ENCODE measurements around the gene NDUFS2.
"Not testable (repeated sequence)": the region's sequence is repeated elsewhere in the genome, so short reads cannot be mapped to it uniquely, and the experiment has no call there.

The NDUFS2 gene

GRCh38 chr1:161244888-161245287 is 42.7 kb downstream of the NDUFS2 start:
- POLR2A ChIA-PET = no interaction called here
- TF ChIP-seq LEF1 (IDR thresholded peaks at IDR 0.05; ENCODE audit: borderline replicate concordance) (no peak), L3MBTL2 (conservative IDR thresholded peaks at IDR 0.05) (no peak), ELF4 (IDR thresholded peaks at IDR 0.05) (no peak), HDGF (IDR thresholded peaks at IDR 0.05; ENCODE audit: borderline replicate concordance) (no peak), ZNF384 (IDR thresholded peaks at IDR 0.05) (no peak), SP1 (IDR thresholded peaks at IDR 0.05) (no peak), TARDBP (IDR thresholded peaks at IDR 0.05) (no peak), ARNT (IDR thresholded peaks at IDR 0.05) (no peak), FOXK2 (IDR thresholded peaks at IDR 0.05) (no peak), BHLHE40 (IDR thresholded peaks at IDR 0.05; ENCODE audit: borderline replicate concordance) (no peak)
- CTCF ChIA-PET = no interaction called here
- DNase-seq (ENCODE audit: extremely low spot score) = no peak

- POLR2A ChIA-PET = interaction anchor here (1.9 kb wide), 1 partner anchor 24 kb away, joined by 6 read pairs; the partner anchor contains the start of gene TOMM40L
- not testable (repeated sequence) for DNase-seq (ENCODE audit: extremely low spot score)
- CTCF ChIA-PET = interaction anchor here (0.7 kb wide), 1 partner anchor 41 kb away, joined by 3 read pairs; no protein-coding TSS in a partner anchor
Observed at GRCh38 chr1:161250100-161250499, 47.9 kb downstream of the NDUFS2 start.

GRCh38 chr1:161250829-161251228 is 48.7 kb downstream of the NDUFS2 start:
- ChIA-PET CTCF (no interaction called here), POLR2A (interaction anchor here (1.9 kb wide), 1 partner anchor 25 kb away, joined by 6 read pairs; the partner anchor contains the start of gene TOMM40L)
- TF ChIP-seq ZNF384 (IDR thresholded peaks at IDR 0.05) (no peak), FOXK2 (IDR thresholded peaks at IDR 0.05) (no peak), SUZ12 (IDR thresholded peaks at IDR 0.05) (no peak), NFRKB (IDR thresholded peaks at IDR 0.05) (no peak), ARNT (IDR thresholded peaks at IDR 0.05) (no peak), HDGF (IDR thresholded peaks at IDR 0.05; ENCODE audit: borderline replicate concordance) (no peak), L3MBTL2 (conservative IDR thresholded peaks at IDR 0.05) (no peak), BHLHE40 (IDR thresholded peaks at IDR 0.05; ENCODE audit: borderline replicate concordance) (no peak), TARDBP (IDR thresholded peaks at IDR 0.05) (no peak), CTBP1 (IDR thresholded peaks at IDR 0.05; ENCODE audit: borderline replicate concordance) (no peak), FOXM1 (IDR thresholded peaks at IDR 0.05; ENCODE audit: borderline replicate concordance) (no peak), PKNOX1 (IDR thresholded peaks at IDR 0.05) (no peak)
- no peak for DNase-seq (ENCODE audit: extremely low spot score)

GRCh38 chr1:161251579-161251978 is 49.4 kb downstream of the NDUFS2 start:
- no peak for DNase-seq (ENCODE audit: extremely low spot score)
- ChIA-PET CTCF (no interaction called here), POLR2A (no interaction called here)
- no peak for TF ChIP-seq L3MBTL2 (conservative IDR thresholded peaks at IDR 0.05)
- no peak for TF ChIP-seq ARNT (IDR thresholded peaks at IDR 0.05)
- TF ChIP-seq ELF4 (IDR thresholded peaks at IDR 0.05) = no peak
- TF ChIP-seq ZNF384 (IDR thresholded peaks at IDR 0.05) = no peak
- no peak for TF ChIP-seq TARDBP (IDR thresholded peaks at IDR 0.05)

GRCh38 chr1:161255302-161255701 is 53.1 kb downstream of the NDUFS2 start:
- CTCF ChIA-PET; DNase-seq (ENCODE audit: extremely low spot score); POLR2A ChIA-PET: not testable (repeated sequence)

GRCh38 chr1:161255955-161256520 is 53.9 kb downstream of the NDUFS2 start:
- POLR2A ChIA-PET = interaction anchor here (1.2 kb wide), 1 partner anchor 23 kb away, joined by 4 read pairs; no protein-coding TSS in a partner anchor
- DNase-seq (ENCODE audit: extremely low spot score); CTCF ChIA-PET: not testable (repeated sequence)

GRCh38 chr1:161257109-161257508 is 54.9 kb downstream of the NDUFS2 start:
- DNase-seq (ENCODE audit: extremely low spot score); CTCF ChIA-PET: not testable (repeated sequence)
- POLR2A ChIA-PET = interaction anchor here (1.2 kb wide), 1 partner anchor 25 kb away, joined by 4 read pairs; no protein-coding TSS in a partner anchor

- ChIA-PET POLR2A (no interaction called here), CTCF (interaction anchor here (1.1 kb wide), 1 partner anchor 32 kb away, joined by 3 read pairs; no protein-coding TSS in a partner anchor)
- TF ChIP-seq L3MBTL2 (conservative IDR thresholded peaks at IDR 0.05) = no peak
- no peak for TF ChIP-seq SUZ12 (IDR thresholded peaks at IDR 0.05)
- no peak for TF ChIP-seq FOXM1 (IDR thresholded peaks at IDR 0.05; ENCODE audit: borderline replicate concordance)
- TF ChIP-seq ZNF384 (IDR thresholded peaks at IDR 0.05) = no peak
- no peak for TF ChIP-seq HDGF (IDR thresholded peaks at IDR 0.05; ENCODE audit: borderline replicate concordance)
- TF ChIP-seq NFRKB (IDR thresholded peaks at IDR 0.05) = no peak
- DNase-seq (ENCODE audit: extremely low spot score) = no peak
Observed at GRCh38 chr1:161258439-161259344, 56.5 kb downstream of the NDUFS2 start, which contains the start of gene PCP4L1. TSS of gene PCP4L1 (plus strand) at chr1:161258745. CDS start at chr1:161258975, 230 bp downstream.

GRCh38 chr1:161259345-161259702 is 57.2 kb downstream of the NDUFS2 start:
- no peak for TF ChIP-seq FOXA1 (IDR thresholded peaks at IDR 0.05)
- TF ChIP-seq BHLHE40 (IDR thresholded peaks at IDR 0.05; ENCODE audit: borderline replicate concordance) = no peak
- no peak for TF ChIP-seq FOXK2 (IDR thresholded peaks at IDR 0.05)
- no peak for TF ChIP-seq FOXM1 (IDR thresholded peaks at IDR 0.05; ENCODE audit: borderline replicate concordance)
- no peak for TF ChIP-seq L3MBTL2 (conservative IDR thresholded peaks at IDR 0.05)
- TF ChIP-seq CTBP1 (IDR thresholded peaks at IDR 0.05; ENCODE audit: borderline replicate concordance) = no peak
- no peak for TF ChIP-seq SUZ12 (IDR thresholded peaks at IDR 0.05)
- no peak for TF ChIP-seq PKNOX1 (IDR thresholded peaks at IDR 0.05)
- no peak for TF ChIP-seq ELF4 (IDR thresholded peaks at IDR 0.05)
- no peak for TF ChIP-seq ZNF384 (IDR thresholded peaks at IDR 0.05)
- no peak for TF ChIP-seq TARDBP (IDR thresholded peaks at IDR 0.05)
- no peak for TF ChIP-seq LEF1 (IDR thresholded peaks at IDR 0.05; ENCODE audit: borderline replicate concordance)
- no peak for TF ChIP-seq ARNT (IDR thresholded peaks at IDR 0.05)
- TF ChIP-seq SP1 (IDR thresholded peaks at IDR 0.05) = no peak
- no peak for TF ChIP-seq HDGF (IDR thresholded peaks at IDR 0.05; ENCODE audit: borderline replicate concordance)
- TF ChIP-seq NFRKB (IDR thresholded peaks at IDR 0.05) = no peak
- CTCF ChIA-PET = interaction anchor here (1.1 kb wide), 1 partner anchor 32 kb away, joined by 3 read pairs; no protein-coding TSS in a partner anchor
- POLR2A ChIA-PET = no interaction called here
- DNase-seq (ENCODE audit: extremely low spot score) = no peak

All from HEK293T (cell line).